Pancreas (tissue), 10 donors: ENCODE data around the gene SLC25A42. TPM values are rescaled to one million over a fixed set of nuclear protein-coding genes. Genes with fewer than 3 reads are reported as not detected.

Experiments used
- ATAC-seq, 4 donors: fragments of 200-7000 bp; cut with Tn5 transposase; one replicate each; pipeline versions ENCODE4 v1.8.0 to v1.9.1; 2020; ENCODE audit warnings: mild to moderate bottlenecking in 4 of 4, moderate library complexity in 4 of 4
- DNase-seq, 6 donors: peaks; one replicate each; pipeline ENCODE4 v3.0.0-alpha.2; 2020
- FAIRE-seq: peaks from 2 replicates; lab custom pipeline; 2012; peaks lifted over from hg19 to GRCh38; lab: Jason Lieb, UNC
- H3K27ac ChIP-seq, 4 donors: fragments of 200-600 bp; sonication (generic); 1 replicate in 3 of 4; 2 replicates in 1 of 4; pipeline versions ENCODE4 v1.5.0 to v1.8.0; 2020
- H3K27me3 ChIP-seq, 4 donors: fragments of 200-600 bp; one replicate each; pipeline ENCODE4 v1.8.0; 2021
- H3K36me3 ChIP-seq, 3 donors: fragments of 200-600 bp; sonication (generic) in 1 of 3; one replicate each; pipeline versions ENCODE4 v1.5.0 to v1.8.0; 2020 to 2021
- H3K4me1 ChIP-seq, 3 donors: fragments of 200-600 bp; one replicate each; pipeline ENCODE4 v1.8.0; 2021
- H3K4me3 ChIP-seq, 4 donors: fragments of 200-600 bp; sonication (generic) in 2 of 4; one replicate each; pipeline versions ENCODE4 v1.5.0 to v1.8.0; 2020 to 2021
- H3K9me3 ChIP-seq, 4 donors: fragments of 200-600 bp; one replicate each; pipeline ENCODE4 v1.8.0; 2021
- WGBS, 2 donors: extraction: QIAGEN DNeasy Blood & Tissue Kit; methylation state at CpG; one replicate each; pipeline ENCODE4 v1.1.7; 2013; 5-methylcytosine and 5-hydroxymethylcytosine counted together
- intact Hi-C, 3 donors: fragments of 100-400 bp; cut with DNase I; formaldehyde crosslinking; loops; one replicate each; pipeline versions ENCODE4 v1.11.1 to v1.14.2; 2022
- polyA plus RNA-seq, 2 donors: library from polyadenylated mRNA; stranded (reverse); fragments of 200-250 nt; gene quantifications; one replicate each; pipeline ENCODE4 v1.2.3, GENCODE V29; 2013
- total RNA-seq, 6 donors: library from RNA; stranded (reverse); fragmentation: NEBNext Ultra II Directional in 4 of 6; extraction: Animal tissue kit (Norgen Biotek cat#: 25700) in 4 of 6; gene quantifications; one replicate each; pipeline versions ENCODE4 v1.2.1 to v1.2.4, GENCODE V29; 2021 to 2023
- TF ChIP-seq, protein P1 (sequence below), 4 donors: fragments of 200-600 bp; sonication (generic) in 3 of 4; IDR thresholded peaks; one replicate each; pipeline versions ENCODE4 v1.5.0 to v1.8.0; 2021; ENCODE audit warnings: antibody characterized with exemption in 4 of 4
- donor health status: healthy with polysubstance abuse.
- donor health status: DM: no; HTN: no; CAD: no; lungs with moderate emphysema.
- donor health status: DM: no; HTN: no; CAD: no.
- donor health status: control.
- donor health status: control.
- donor health status: Bipolar disorder and iron deficiency.
- donor health status: DM: yes; HTN: yes; CAD: no.
- donor health status: DM: no; HTN: no; CAD: no.
- donor health status: DM: no; HTN: no; CAD: no.
- donor health status: DM: yes; HTN: yes; CAD: no.

The SLC25A42 gene
- total and polyA plus RNA-seq, 8 donors, result 3.9 to 8.7 (median 6.6) TPM

DNA sequence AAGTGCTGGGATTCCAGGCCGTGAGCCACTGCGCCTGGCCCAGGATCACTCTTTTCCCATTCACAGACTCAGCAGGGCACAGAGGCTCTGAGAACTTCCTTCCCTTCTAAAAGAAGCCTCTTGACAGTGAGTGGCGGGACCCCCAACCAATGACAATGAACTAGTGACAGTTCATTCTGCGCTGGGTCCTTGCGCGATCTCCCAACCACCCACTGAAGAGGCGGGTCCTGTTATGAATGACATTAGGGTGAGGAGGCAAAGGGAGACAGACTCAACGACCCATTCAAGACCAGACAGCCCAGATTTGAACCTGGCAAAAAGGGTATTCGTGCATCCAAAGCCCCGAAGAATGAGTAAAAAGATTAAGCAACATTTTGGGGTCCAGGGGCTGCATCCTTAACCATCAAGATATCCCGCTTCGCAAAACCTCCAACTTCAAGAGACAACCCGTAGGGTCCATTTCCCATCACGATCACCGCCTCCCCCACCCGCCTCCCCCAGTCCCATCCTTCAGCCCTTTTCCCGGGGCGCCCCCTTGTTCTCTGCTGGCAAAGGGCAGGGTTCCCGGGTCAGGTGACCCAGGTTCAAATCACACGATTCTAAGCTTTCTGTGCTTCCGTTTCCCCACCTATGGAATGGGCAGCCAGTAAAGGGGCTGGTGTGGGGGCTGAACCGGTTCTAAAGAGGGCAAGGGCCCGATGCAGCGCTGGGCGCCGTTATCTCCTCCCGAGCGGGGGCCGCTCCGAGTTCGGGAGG is 31.2 kb upstream of the SLC25A42 start:
- Histone ChIP-seq H3K4me1 (peaks cover 0 to 6% (median 6%) of the 10 kb centered on the region in 3 donors), H3K36me3 (peaks cover 0 to 2% (median 0%) of the 10 kb centered on the region in 3 donors), H3K9me3 (no peaks in the 10 kb centered on the region), H3K27ac (peak overlapping the region in 2 of 4 donors; percentile 93 to 96), H3K4me3 (peak overlapping the region; percentile 64 to 94 (median 80)), H3K27me3 (no peaks in the 10 kb centered on the region)
- TF ChIP-seq, protein P1, sequence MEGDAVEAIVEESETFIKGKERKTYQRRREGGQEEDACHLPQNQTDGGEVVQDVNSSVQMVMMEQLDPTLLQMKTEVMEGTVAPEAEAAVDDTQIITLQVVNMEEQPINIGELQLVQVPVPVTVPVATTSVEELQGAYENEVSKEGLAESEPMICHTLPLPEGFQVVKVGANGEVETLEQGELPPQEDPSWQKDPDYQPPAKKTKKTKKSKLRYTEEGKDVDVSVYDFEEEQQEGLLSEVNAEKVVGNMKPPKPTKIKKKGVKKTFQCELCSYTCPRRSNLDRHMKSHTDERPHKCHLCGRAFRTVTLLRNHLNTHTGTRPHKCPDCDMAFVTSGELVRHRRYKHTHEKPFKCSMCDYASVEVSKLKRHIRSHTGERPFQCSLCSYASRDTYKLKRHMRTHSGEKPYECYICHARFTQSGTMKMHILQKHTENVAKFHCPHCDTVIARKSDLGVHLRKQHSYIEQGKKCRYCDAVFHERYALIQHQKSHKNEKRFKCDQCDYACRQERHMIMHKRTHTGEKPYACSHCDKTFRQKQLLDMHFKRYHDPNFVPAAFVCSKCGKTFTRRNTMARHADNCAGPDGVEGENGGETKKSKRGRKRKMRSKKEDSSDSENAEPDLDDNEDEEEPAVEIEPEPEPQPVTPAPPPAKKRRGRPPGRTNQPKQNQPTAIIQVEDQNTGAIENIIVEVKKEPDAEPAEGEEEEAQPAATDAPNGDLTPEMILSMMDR (IDR thresholded peaks at IDR 0.05), result no peak
- peak in 4 of 6 donors; percentile 37 to 70 (median 54) for DNase-seq
- intact Hi-C loops, result no loop called here
- peak in 2 of 4 donors; percentile 31 to 48 for ATAC-seq
- FAIRE-seq, result no peak
- WGBS, 2 donors, result 12 to 13% methylated on average over 31 of the region's 31 CpGs

DNA sequence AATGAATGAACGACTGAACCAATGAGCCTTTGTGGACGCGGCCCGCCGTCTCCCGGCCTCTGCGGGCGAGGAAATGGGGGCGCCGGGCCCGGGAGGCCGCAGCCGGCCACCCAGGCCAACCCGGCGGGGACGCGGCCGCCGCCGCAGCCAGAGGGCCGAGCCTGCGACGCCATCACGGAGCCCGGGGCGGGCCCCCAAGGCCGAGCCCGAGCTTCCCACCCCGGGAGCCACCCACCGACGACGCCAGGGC is 30.7 kb upstream of the SLC25A42 start:
- peaks cover 0 to 2% (median 0%) of the 10 kb centered on the region in 3 donors for H3K36me3 ChIP-seq
- FAIRE-seq, result no peak
- TF ChIP-seq, protein P1 (IDR thresholded peaks at IDR 0.05), result no peak
- peak overlapping the region; percentile 64 to 94 (median 80) for H3K4me3 ChIP-seq
- intact Hi-C loops, result no loop called here
- peak in 1 of 6 donors; percentile 71 for DNase-seq
- H3K9me3 ChIP-seq, result no peaks in the 10 kb centered on the region
- peaks cover 0 to 6% (median 6%) of the 10 kb centered on the region in 3 donors for H3K4me1 ChIP-seq
- H3K27me3 ChIP-seq, result no peaks in the 10 kb centered on the region
- peak in 3 of 4 donors; percentile 19 to 59 (median 38) for ATAC-seq
- 0 to 1% methylated on average over 26 to 32 of the region's 32 CpGs for WGBS, 2 donors
- peak overlapping the region in 2 of 4 donors; percentile 93 to 96 for H3K27ac ChIP-seq

DNA sequence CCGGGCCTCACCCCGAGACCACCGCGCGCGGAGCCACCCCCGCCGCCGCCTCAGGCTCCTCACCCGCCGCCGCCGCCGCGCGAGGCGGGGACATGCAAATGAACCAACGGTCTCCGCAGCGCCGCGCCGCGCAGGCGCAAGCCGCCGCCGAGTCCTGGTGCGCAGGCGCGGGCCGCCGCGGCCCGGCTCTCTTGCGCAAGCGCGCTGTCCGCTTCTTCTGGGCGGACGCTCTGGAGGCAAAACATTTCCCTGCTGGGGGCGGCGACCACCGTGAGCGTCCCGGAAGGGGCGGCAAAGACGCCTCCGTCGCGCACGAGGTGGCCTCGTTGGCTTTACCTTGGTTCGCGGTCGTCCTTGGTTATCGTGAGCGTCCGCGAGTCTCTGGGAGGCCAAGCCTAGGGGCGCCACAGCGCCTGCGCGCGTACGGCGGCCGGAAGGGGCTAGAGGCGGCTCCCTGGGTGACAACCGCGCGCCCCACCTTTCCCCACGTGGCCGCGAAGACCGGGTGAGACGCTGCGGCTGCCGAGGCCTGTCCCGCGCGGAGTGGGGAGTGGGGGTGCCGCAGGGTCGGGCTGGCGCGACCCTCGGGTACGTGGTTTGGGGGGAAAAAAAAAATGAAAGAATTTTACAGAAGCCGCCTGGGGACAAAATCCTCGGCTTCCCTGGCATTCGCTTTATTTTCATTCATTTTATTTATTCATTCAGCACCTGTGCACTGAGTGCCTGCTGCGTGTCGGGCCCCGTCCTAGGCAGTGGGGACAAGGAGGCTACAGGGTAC is 30.2 kb upstream of the SLC25A42 start, which contains the start of the genes ARMC6 and SUGP2:
ARMC6 (plus strand) TSS at position 178 of the 778 bp plus-strand sequence. CDS start 607 bp downstream, outside the sequence.
SUGP2 (minus strand) TSS at position 92 of the 778 bp plus-strand sequence. CDS start 2,446 bp downstream, outside the sequence.
- peak; percentile 92 to 95 (median 94) for ATAC-seq

DNA sequence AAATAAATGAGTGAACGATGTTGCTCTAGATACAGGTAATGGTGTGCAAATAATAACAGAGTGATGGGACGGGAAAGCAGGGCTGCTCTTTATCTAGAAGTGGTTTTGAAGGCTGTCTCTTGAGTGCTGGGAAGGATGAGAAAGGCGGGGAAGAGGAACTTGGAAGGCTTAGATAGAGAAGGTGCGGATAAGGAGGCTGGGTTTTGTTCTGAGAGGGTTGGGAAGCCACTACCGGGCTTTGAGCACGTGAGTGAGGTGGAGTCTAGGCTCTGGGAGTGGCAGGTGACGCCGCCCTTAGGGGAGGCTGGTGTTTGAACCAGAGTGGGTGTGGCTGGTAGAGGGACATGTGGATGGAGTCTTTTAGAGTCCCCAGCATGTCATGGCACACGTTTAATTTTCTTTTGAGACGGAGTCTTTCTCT is 29.6 kb upstream of the SLC25A42 start:
- no peaks in the 10 kb centered on the region for H3K27me3 ChIP-seq
- WGBS, 2 donors, result 9 to 10% methylated on average over 10 of the region's 10 CpGs
- TF ChIP-seq, protein P1 (IDR thresholded peaks at IDR 0.05), result no peak
- H3K36me3 ChIP-seq, result peaks cover 0 to 2% (median 0%) of the 10 kb centered on the region in 3 donors
- no peaks in the 10 kb centered on the region for H3K9me3 ChIP-seq
- H3K27ac ChIP-seq, result peak overlapping the region in 2 of 4 donors; percentile 93 to 96
- DNase-seq (peak in 3 of 6 donors; percentile 30 to 43 (median 42)), ATAC-seq (peak in 3 of 4 donors; percentile 46 to 60 (median 59)), FAIRE-seq (no peak)
- intact Hi-C loops, result no loop called here
- peak overlapping the region in 3 of 4 donors; percentile 75 to 94 (median 86) for H3K4me3 ChIP-seq
- H3K4me1 ChIP-seq, result peaks cover 0 to 6% (median 6%) of the 10 kb centered on the region in 3 donors

More for the DNA sequence above, 30.2 kb upstream of the SLC25A42 start, which contains the start of the genes ARMC6 and SUGP2:
- 0% methylated on average over 62 to 94 of the region's 94 CpGs for WGBS, 2 donors
- TF ChIP-seq, protein P1 (IDR thresholded peaks at IDR 0.05), result no peak
- H3K9me3 ChIP-seq, result no peaks in the 10 kb centered on the region
- H3K4me3 ChIP-seq, result peak within 1 kb of the TSS; percentile 64 to 94 (median 80)
- peaks cover 0 to 2% (median 0%) of the 10 kb centered on the region in 3 donors for H3K36me3 ChIP-seq
- H3K27me3 ChIP-seq, result no peaks in the 10 kb centered on the region
- FAIRE-seq, result no peak
- peaks cover 0 to 6% (median 6%) of the 10 kb centered on the region in 3 donors for H3K4me1 ChIP-seq
- peak; percentile 74 to 95 (median 88) for DNase-seq
- H3K27ac ChIP-seq, result peak within 1 kb of the TSS; percentile 89 to 96 (median 93)
- intact Hi-C loops, result no loop called here
